ENCODE data around the gene DPH2.

- TF ChIP-seq CTCF (IDR thresholded peaks at IDR 0.05; ENCODE audit: borderline replicate concordance, extremely low read depth, low read length, poor library complexity, severe bottlenecking) (no peak), EZH2 (IDR thresholded peaks at IDR 0.05; ENCODE audit: borderline replicate concordance, low read depth, low read length, severe bottlenecking) (no peak)
Measured at GRCh38 chr1:43982808-43983207, 13.0 kb downstream of the DPH2 start.

All from DND-41 (cell line).